Measurements from ENCODE around the gene NRN1L.
"Not testable (repeated sequence)": the region's sequence is repeated elsewhere in the genome, so short reads cannot be mapped to it uniquely, and the experiment has no call there.

The NRN1L gene

GRCh38 chr16:67883146-67883871 is 1.4 kb upstream of the NRN1L start:
- no peak for DNase-seq

- no peak for DNase-seq
These were observed 818 bp upstream of the NRN1L start for GRCh38 chr16:67883872-67884261.

- DNase-seq: no peak
These were observed 860 bp downstream of the NRN1L start for GRCh38 chr16:67885545-67885944.

GRCh38 chr16:67885976-67886375 is 1.3 kb downstream of the NRN1L start:
- DNase-seq: no peak

- no peak for DNase-seq
These were observed 1.7 kb downstream of the NRN1L start for GRCh38 chr16:67886387-67886786.

GRCh38 chr16:67888331-67888730 is 3.6 kb downstream of the NRN1L start:
- no peak for DNase-seq

- DNase-seq: no peak
These were observed 7.7 kb downstream of the NRN1L start for GRCh38 chr16:67892375-67892774.

- DNase-seq: peak; percentile 86
These were observed 8.4 kb downstream of the NRN1L start, which contains the start of gene PSKH1 for GRCh38 chr16:67892899-67893742. Gene PSKH1, plus strand, starts transcription at chr16:67893254. Its CDS starts 15,496 bp downstream, at chr16:67908750.

GRCh38 chr16:67893743-67894399 is 9.2 kb downstream of the NRN1L start:
- DNase-seq: no peak

- DNase-seq: no peak
These were observed 12.5 kb downstream of the NRN1L start for GRCh38 chr16:67897231-67897630.

GRCh38 chr16:67901734-67902133 is 17.0 kb downstream of the NRN1L start:
- DNase-seq: no peak

- DNase-seq: no peak
These were observed 18.1 kb downstream of the NRN1L start for GRCh38 chr16:67902831-67903230.

- no peak for DNase-seq
These were observed 22.9 kb downstream of the NRN1L start for GRCh38 chr16:67907397-67908180.

- no peak for DNase-seq
These were observed 24.5 kb downstream of the NRN1L start for GRCh38 chr16:67909056-67909742.

GRCh38 chr16:67910158-67910557 is 25.5 kb downstream of the NRN1L start:
- no peak for DNase-seq

GRCh38 chr16:67914758-67915495 is 30.2 kb downstream of the NRN1L start:
- DNase-seq: no peak

- DNase-seq: not testable (repeated sequence)
These were observed 30.7 kb downstream of the NRN1L start for GRCh38 chr16:67915496-67915769.

GRCh38 chr16:67915831-67916723 is 31.4 kb downstream of the NRN1L start:
- no peak for DNase-seq

- DNase-seq: no peak
These were observed 32.6 kb downstream of the NRN1L start for GRCh38 chr16:67917140-67917851.

- peak; percentile 8 for DNase-seq
These were observed 33.2 kb downstream of the NRN1L start for GRCh38 chr16:67917852-67918236.
